ENCODE measurements around the gene TCP10L.
"Not testable (repeated sequence)": the region's sequence is repeated elsewhere in the genome, so short reads cannot be mapped to it uniquely, and the experiment has no call there.

Gene TCP10L

DNA sequence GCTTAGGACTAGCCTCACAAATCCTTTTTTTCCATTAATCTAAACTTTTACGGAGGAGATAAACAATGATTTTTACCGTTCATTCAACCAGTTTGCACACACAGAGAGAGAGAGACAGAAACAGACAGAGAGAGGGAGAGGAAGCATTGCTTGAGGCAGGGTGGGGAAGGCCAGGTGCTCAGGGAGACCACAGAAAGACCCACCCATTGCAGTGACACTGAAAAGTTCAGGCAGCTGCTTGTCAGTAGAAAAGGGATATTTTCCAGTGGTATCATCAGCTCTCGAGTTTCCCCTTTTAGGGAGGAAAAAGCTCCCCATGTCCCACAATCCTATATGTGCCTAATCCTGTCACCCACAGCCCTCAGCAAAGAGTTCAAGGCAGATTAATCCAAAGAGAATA, 27.2 kb downstream of the TCP10L start:
- no peak for DNase-seq (ENCODE audit: low spot score)

GRCh38 chr21:32554832-32555638, 30.3 kb downstream of the TCP10L start:
- FAIRE-seq (no peak), DNase-seq (ENCODE audit: low spot score) (no peak)

More for the DNA sequence above, 27.2 kb downstream of the TCP10L start:
- no peak for FAIRE-seq

DNA sequence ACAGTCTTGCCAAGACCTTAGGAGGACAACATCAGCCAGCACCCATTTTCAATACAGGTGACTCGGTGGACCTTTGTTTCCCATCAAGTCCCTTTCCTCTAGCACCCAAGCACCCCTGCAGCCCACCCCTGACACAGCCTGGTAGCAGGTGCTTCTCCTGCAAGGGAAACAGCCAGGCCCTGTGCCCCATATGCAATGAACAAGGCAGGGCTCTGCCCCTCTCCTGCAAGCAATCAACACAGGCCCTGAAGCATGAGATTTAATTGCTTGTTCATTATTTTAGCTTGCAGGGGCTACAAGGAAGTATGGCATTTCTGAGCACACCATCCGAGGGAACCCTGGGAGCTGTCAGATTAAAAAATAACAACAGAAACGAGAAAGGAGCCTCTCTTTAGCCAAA, 35.4 kb downstream of the TCP10L start:
- no peak for FAIRE-seq
- no peak for DNase-seq (ENCODE audit: low spot score)

DNA sequence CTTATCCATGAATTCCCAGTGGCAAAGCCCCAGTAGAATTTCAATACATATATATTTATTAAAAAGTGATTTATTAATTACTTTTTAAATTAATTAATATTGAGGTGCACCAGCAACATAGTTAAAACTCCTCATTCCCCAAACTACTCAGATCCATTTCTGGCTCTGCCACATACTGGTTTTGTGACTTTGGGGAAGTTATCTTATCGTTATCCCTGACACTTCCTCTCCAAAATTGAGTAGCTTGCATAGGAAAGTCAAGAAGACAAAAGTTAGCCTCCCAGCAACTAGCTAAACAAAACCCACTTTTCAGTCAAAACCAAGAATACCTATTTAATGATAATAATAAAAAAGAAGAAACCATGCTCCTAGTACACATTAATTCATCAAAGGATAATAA, 35.9 kb downstream of the TCP10L start:
- DNase-seq (ENCODE audit: low spot score) (no peak), FAIRE-seq (no peak)

DNA sequence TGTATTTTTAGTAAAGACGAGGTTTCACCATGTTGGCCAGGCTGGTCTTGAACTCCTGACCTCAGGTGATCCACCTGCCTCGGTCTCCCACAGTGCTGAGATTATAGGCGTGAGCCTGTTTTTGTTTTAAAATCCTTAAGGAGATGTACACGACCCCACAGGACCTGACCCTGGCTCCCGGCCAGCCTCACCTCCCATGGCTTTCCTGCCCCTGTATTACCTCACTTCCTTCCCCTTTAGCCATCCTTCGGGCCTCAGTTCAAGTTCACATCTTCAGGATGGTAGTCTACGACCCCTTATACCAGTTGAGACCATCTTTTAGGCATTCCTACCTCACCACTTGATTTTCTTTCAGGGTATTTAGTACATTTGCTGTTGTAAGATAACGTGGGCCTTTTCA, 36.3 kb downstream of the TCP10L start:
- FAIRE-seq (no peak), DNase-seq (ENCODE audit: low spot score) (no peak)

DNA sequence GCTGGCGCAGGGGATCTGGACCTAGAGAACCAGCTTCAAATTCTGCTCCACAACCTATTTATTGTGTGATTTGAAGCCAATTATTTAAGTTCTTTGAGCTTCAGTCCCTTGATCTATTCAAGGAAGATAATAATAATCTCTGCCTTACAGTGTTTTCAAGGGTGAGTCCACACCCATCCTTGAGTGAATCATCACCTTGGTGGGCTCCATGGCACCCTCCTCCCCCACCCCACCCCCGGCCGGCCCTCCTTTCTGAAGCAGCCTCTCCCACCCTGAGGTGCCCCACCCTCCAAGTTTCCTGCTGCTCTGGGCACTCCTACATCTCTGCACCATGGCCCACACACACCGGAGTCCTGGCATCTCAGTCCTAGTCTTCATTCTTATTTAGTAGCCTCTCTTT, 38.3 kb downstream of the TCP10L start:
- FAIRE-seq (no peak), DNase-seq (ENCODE audit: low spot score) (no peak)

DNA sequence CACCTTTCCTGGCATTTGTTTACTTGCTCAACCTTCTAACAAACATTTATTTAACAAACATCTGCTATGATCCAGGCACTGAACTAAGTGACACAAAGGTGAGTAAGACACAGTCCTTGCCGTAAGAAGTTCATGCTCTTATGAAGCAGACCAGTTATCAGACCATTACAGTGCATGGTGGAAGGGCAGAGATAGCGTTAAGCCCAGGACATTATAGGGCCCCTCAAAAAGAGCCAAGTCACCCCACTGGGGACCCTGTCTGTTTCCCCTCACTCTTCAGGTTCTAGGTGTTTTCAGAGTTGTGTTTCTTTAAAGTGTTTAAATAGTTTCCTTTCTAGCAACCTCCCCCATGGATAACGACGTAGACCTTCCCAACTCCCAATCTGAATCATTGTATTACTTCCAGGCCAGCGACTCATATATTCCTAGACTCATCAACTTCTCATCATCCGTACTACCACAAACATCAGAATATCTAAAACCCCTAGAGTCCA, 39.3 kb downstream of the TCP10L start:
- FAIRE-seq (no peak), DNase-seq (ENCODE audit: low spot score) (no peak)

DNA sequence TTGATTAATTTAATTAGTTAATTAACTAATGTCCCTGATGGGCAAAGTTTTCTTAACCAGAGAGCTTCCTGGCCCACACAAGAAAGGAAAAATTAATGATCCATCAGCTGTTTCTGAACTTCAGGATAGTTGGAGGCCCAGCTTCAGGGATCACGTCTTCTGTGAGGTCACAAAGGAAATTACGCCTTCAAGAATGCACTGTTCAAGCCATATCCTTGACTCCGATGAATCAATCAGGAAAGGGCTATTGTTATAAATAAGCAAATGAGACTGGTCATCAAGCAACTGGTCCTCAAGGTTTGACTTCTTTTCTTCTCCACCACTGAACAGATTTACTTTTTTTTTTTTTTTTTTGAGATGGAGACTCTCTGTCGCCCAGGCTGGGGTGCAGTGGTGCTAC, 40.6 kb downstream of the TCP10L start:
- DNase-seq (ENCODE audit: low spot score) (no peak), FAIRE-seq (no peak)

DNA sequence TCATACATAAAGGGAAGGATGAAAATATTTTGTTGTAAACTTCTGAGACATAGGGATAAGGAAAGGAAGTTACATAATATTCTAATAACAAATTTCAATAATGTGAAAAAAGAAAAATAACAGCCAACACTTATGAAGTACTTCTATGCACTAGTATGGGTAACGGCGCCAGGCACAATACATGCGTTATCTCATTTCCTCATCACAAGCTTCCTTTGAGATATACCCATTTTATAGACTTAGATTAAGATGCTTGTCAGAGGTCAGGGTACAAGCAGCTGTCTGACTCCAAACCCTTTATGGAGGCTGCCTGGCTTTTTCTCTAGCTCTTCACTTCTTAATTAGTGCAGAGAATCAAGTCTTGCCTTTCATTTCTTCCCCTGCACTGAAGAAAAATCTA, 41.3 kb downstream of the TCP10L start:
- FAIRE-seq (no peak), DNase-seq (ENCODE audit: low spot score) (no peak)

DNA sequence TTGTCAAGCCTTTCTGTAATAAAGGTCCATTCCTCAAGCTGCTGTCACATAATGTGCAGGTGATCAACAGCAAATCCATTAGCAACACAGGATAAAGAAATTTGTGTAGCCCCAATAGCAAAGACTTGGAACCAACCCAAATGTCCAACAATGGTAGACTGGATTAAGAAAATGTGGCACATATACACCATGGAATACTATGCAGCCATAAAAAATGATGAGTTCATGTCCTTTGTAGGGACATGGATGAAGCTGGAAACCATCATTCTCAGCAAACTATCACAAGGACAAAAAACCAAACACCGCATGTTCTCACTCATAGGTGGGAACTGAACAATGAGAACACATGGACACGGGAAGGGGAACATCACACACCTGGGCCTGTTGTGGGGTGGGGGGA, 42.3 kb downstream of the TCP10L start:
- DNase-seq (ENCODE audit: low spot score); FAIRE-seq: not testable (repeated sequence)

- DNase-seq (ENCODE audit: low spot score): no peak
- FAIRE-seq: no peak
These were observed 45.9 kb downstream of the TCP10L start for GRCh38 chr21:32539378-32539777.

DNA sequence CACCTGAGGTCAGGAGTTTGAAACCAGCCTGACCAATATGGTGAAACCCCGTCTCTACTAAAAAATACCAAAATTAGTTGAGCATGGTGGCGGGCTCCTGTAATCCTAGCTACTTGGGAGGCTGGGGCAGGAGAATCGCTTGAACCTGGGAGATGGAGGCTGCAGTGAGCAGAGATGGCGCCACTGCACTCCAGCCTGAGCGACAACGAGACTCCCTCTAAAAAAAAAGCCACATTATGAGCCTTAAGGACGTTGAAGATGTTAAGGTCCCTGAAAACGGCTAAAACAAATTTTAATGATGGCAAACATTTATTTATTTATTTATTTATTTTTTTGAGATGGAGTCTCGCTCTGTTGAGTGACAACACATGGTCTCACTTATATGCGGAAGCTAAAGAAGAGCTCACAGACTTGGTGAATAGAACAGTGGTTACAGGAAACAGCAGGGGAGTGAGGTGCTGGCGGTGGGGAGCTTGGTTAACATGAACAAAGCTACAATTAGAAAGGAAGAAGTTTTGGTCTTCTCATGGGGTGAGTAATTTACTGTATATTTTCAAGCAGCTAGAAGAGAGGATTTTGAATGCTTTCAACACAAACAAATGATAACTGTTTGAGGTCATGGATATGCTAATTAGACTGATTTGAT, 47.1 kb downstream of the TCP10L start:
- no peak for FAIRE-seq
- DNase-seq (ENCODE audit: low spot score): no peak

GRCh38 chr21:32537569-32537881, 47.8 kb downstream of the TCP10L start:
- FAIRE-seq (no peak), DNase-seq (ENCODE audit: low spot score) (no peak)

DNA sequence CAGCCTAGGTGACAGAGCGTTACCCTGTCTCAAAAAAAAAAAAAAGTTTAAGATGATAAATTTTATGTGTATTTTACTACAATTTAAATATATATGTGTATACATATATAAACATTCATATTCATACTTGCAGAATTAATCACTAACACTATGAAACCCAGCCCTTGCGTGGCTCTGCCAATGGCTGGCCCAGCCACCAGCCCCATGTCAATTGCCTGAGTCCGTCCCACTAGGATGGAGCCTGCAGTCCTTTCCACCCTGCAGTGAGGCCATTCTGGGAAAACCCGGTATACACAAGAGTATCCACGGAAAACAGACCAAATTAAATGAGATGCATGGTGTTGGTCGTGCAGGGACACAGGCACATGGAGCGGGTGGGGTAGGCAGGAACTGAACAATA, 49.7 kb downstream of the TCP10L start:
- FAIRE-seq: no peak

GRCh38 chr21:32534113-32534512, 51.2 kb downstream of the TCP10L start:
- FAIRE-seq: no peak
- DNase-seq (ENCODE audit: low spot score): no peak

More for the DNA sequence above, 49.7 kb downstream of the TCP10L start:
- no peak for DNase-seq (ENCODE audit: low spot score)

- FAIRE-seq (no peak), DNase-seq (ENCODE audit: low spot score) (no peak)
These were observed 51.7 kb downstream of the TCP10L start for GRCh38 chr21:32533611-32534010.

DNA sequence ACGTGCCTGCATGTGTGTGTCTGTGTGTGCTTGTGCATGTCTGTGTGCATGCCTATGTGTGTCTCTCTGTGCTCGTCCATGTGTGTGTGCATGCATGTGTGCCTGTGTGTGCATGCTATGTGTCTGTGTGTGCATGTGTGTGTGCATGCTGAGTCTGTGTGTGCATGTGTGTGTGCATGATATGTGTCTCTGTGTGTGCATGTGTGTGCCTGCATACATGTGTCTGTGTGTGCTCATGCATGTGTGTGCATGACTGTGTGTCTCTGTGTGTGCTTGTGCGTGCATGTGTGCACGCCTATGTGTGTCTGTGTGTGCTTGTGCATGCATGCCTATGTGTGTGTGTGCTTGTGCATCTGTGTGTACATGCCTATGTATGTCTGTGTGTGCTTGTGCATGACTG, 52.3 kb downstream of the TCP10L start:
- FAIRE-seq (no peak), DNase-seq (ENCODE audit: low spot score) (no peak)

GRCh38 chr21:32532636-32533035, 52.7 kb downstream of the TCP10L start:
- FAIRE-seq (no peak), DNase-seq (ENCODE audit: low spot score) (no peak)

DNA sequence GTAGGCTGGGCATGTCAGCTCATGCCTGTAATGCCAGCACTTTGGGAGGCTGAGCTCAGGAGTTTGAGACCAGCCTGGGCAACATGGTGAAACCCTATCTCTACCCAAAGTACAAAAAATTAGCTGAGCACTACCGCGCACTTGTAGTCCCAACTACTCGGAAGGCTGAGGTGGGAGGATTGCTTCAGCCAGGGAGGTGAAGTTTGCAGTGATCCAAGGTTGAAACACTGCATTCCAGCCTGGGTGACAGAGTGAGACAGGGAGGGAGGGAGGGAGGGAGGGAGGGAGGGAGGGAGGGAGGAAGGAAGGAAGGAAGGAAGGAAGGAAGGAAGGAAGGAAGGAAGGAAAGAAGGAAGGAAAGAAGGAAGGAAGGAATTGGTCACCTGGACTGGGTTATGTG, 53.8 kb downstream of the TCP10L start:
- FAIRE-seq; DNase-seq (ENCODE audit: low spot score): not testable (repeated sequence)

- DNase-seq (ENCODE audit: low spot score); FAIRE-seq: not testable (repeated sequence)
These were observed 54.5 kb downstream of the TCP10L start for GRCh38 chr21:32530809-32531208.

DNA sequence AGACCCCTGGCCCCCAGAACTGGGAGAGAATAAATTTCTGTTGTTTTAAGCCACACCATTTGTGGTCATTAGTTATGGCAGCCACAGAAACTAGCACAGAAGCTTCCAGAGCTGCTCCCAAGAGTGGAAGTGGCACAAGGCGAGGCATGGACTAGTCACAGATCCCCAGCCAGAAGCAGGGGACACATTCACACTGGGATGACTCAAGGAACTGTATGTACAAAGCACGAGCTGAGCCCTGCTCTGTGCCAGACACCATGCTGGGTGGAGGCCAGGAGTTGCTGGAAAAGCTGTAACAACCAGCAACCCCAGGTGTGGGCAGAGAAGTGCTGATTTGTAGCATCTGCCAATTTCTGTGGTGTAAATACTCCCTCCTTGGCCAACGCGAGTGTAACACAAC, 55.6 kb downstream of the TCP10L start:
- no peak for FAIRE-seq
- no peak for DNase-seq (ENCODE audit: low spot score)

- DNase-seq (ENCODE audit: low spot score) (no peak), FAIRE-seq (no peak)
These were observed 60.0 kb downstream of the TCP10L start for GRCh38 chr21:32525282-32525681.

Measured in urothelium cell line (cell line).